ENCODE data around the gene CEP78.

The CEP78 gene

DNA sequence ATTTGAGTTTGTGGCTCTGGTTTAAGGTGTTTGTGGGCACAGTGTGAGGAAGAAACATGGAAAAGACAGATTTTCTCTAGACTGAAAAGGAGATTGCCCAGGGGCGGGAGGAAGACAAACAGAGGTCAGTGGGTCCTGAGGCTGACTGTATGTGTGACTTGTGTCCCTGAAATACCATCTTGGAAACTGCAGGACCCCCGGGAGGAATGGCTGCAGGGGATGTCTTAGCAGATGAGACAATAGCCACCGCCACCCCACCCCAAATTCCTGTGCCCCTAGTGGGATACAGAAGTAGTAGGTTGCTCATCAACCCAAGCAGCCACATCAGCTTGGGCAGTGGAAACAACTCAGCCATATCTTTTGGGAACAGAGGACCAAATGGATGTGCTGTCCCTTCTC, 59.3 kb downstream of the CEP78 start:
- no peak overlapping the region for H2BK5ac ChIP-seq (ENCODE audit: low read depth, low read length, poor library complexity, severe bottlenecking)
- peaks cover 0 to 12% of the 10 kb centered on the region in 2 experiments for H3K27me3 ChIP-seq (ENCODE audit: control insufficient read depth in 1 of 2, insufficient read depth in 1 of 2, low read length in 2 of 2)
- WGBS = 100% methylated on average over 1 of the region's 3 CpGs
- H4K91ac ChIP-seq (ENCODE audit: low read length) = no peak overlapping the region
- H2AFZ ChIP-seq (ENCODE audit: low read depth, low read length) = no peak overlapping the region
- peak overlapping the region; percentile 7 for H2AK5ac ChIP-seq (ENCODE audit: low read length, severe bottlenecking)
- H3K9me3 ChIP-seq (ENCODE audit: control insufficient read depth, low read length) = no peaks in the 10 kb centered on the region
- DNase-seq = no peak
- H3K36me3 ChIP-seq (ENCODE audit: control insufficient read depth in 1 of 2, insufficient read depth in 2 of 2, low read depth in 1 of 2, low read length in 2 of 2) = no peaks in the 10 kb centered on the region
- H3K23ac ChIP-seq (ENCODE audit: low read length in 2 of 2) = no peak overlapping the region
- H3K27ac ChIP-seq (ENCODE audit: low read length, poor library complexity, severe bottlenecking) = no peak overlapping the region
- no peak overlapping the region for H3K18ac ChIP-seq (ENCODE audit: low read depth in 1 of 2, low read length in 2 of 2)
- no peak overlapping the region for H3K4me3 ChIP-seq (ENCODE audit: insufficient read depth in 1 of 2, low read depth in 1 of 2, low read length in 2 of 2)
- H2BK120ac ChIP-seq (ENCODE audit: low read depth, low read length) = no peak overlapping the region
- H3K4me2 ChIP-seq (ENCODE audit: low read length, poor library complexity, severe bottlenecking) = no peak overlapping the region
- H3K79me1 ChIP-seq (replicated peaks; ENCODE audit: low read length, poor library complexity, severe bottlenecking) = peaks cover 3% of the 10 kb centered on the region
- H3K9ac ChIP-seq (ENCODE audit: low read length) = no peak overlapping the region
- no peak overlapping the region for H2BK12ac ChIP-seq (ENCODE audit: low read length in 2 of 2)
- H2BK15ac ChIP-seq (ENCODE audit: low read depth, poor library complexity, severe bottlenecking) = no peak overlapping the region
- no peak overlapping the region for H4K8ac ChIP-seq (ENCODE audit: low read length)
- no peak overlapping the region for H3K4ac ChIP-seq (ENCODE audit: low read depth in 1 of 2, low read length in 2 of 2)
- peaks cover 7% of the 10 kb centered on the region for H3K4me1 ChIP-seq (ENCODE audit: control insufficient read depth, insufficient read depth, low read depth, low read length)
- no peak overlapping the region for H3K14ac ChIP-seq (ENCODE audit: low read length in 2 of 2)

DNA sequence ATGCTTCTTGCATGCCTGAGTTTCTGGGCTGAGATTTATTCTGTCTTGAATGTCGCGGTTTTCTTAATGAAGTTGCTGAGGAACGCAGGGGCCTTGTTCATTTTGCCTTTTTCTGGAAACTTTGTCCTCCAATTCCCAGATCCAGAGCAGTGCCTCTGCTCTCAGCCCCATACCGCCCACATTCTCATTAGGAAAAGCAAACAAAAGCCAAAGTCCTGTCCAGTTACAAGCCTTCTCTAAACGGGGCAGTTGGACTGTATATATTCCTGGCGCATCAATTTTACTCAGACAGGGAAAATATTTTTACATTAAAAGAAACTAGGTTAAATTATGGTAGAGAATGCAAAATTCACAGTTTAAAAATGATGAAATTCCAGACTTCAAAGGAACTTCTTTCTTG, 59.9 kb downstream of the CEP78 start:
- Histone ChIP-seq H3K18ac (ENCODE audit: low read depth in 1 of 2, low read length in 2 of 2) (no peak overlapping the region), H3K79me1 (replicated peaks; ENCODE audit: low read length, poor library complexity, severe bottlenecking) (peaks cover 4% of the 10 kb centered on the region), H3K27me3 (ENCODE audit: control insufficient read depth in 1 of 2, insufficient read depth in 1 of 2, low read length in 2 of 2) (peaks cover 0 to 12% of the 10 kb centered on the region in 2 experiments), H3K9ac (ENCODE audit: low read length) (peak overlapping the region; percentile 89), H3K4ac (ENCODE audit: low read depth in 1 of 2, low read length in 2 of 2) (no peak overlapping the region), H3K9me3 (ENCODE audit: control insufficient read depth, low read length) (no peaks in the 10 kb centered on the region), H3K23ac (ENCODE audit: low read length in 2 of 2) (no peak overlapping the region), H3K4me3 (ENCODE audit: insufficient read depth in 1 of 2, low read depth in 1 of 2, low read length in 2 of 2) (peak overlapping the region in 1 of 2 experiments; percentile 88), H2BK15ac (ENCODE audit: low read depth, poor library complexity, severe bottlenecking) (no peak overlapping the region), H2BK120ac (ENCODE audit: low read depth, low read length) (no peak overlapping the region), H3K4me2 (ENCODE audit: low read length, poor library complexity, severe bottlenecking) (peak overlapping the region; percentile 98), H3K36me3 (ENCODE audit: control insufficient read depth in 1 of 2, insufficient read depth in 2 of 2, low read depth in 1 of 2, low read length in 2 of 2) (no peaks in the 10 kb centered on the region), H2AK5ac (ENCODE audit: low read length, severe bottlenecking) (no peak overlapping the region), H2AFZ (ENCODE audit: low read depth, low read length) (no peak overlapping the region), H2BK12ac (ENCODE audit: low read length in 2 of 2) (no peak overlapping the region), H4K8ac (ENCODE audit: low read length) (no peak overlapping the region), H2BK5ac (ENCODE audit: low read depth, low read length, poor library complexity, severe bottlenecking) (no peak overlapping the region), H3K14ac (ENCODE audit: low read length in 2 of 2) (no peak overlapping the region), H3K27ac (ENCODE audit: low read length, poor library complexity, severe bottlenecking) (no peak overlapping the region), H3K4me1 (ENCODE audit: control insufficient read depth, insufficient read depth, low read depth, low read length) (peaks cover 7% of the 10 kb centered on the region), H4K91ac (ENCODE audit: low read length) (no peak overlapping the region)
- 90% methylated on average over 4 of the region's 6 CpGs for WGBS
- no peak for DNase-seq

DNA sequence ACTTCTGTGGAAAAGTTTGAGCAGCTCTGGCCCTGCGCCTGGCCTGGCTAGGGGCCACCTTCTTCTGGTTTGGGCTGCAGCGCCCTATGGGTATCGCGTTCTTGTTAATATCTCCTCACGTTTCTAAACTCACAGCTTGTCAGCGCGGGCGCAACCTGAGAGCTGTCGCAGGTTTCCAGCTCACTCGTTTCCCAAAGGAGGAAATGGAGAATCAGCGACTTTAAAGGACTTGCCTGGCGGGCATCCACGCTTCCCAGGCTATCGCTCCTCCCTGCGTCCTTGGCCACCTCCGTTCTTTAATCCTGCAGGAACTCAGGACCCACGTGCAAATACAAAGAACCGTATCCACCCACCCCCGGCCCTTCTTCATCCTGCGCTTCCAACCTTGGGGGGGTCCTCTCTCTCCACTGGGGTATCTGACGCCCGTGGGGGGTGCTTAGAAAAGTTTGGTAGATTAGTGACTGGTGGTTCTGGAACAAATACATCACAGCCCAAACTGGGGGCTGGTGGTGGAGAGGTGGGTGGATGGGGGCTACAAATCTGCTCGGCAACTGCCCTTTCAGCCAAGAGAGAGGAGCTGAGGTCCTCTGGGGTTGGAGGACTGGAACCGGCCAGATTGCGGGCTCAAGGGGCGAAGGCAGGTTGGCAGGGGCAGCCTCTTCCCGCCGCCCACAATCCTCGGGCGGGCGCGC, 60.5 kb downstream of the CEP78 start:
- H3K4ac ChIP-seq (ENCODE audit: low read depth in 1 of 2, low read length in 2 of 2) = peak overlapping the region; percentile 92 to 95
- H2BK15ac ChIP-seq (ENCODE audit: low read depth, poor library complexity, severe bottlenecking) = peak overlapping the region; percentile 93
- WGBS = 5% methylated on average over 28 of the region's 32 CpGs
- H3K18ac ChIP-seq (ENCODE audit: low read depth in 1 of 2, low read length in 2 of 2) = peak overlapping the region; percentile 76 to 86
- peak overlapping the region; percentile 74 for H4K91ac ChIP-seq (ENCODE audit: low read length)
- H3K14ac ChIP-seq (ENCODE audit: low read length in 2 of 2) = peak overlapping the region in 1 of 2 experiments; percentile 64
- H2AK5ac ChIP-seq (ENCODE audit: low read length, severe bottlenecking) = peak overlapping the region; percentile 69
- H3K4me3 ChIP-seq (ENCODE audit: insufficient read depth in 1 of 2, low read depth in 1 of 2, low read length in 2 of 2) = peak overlapping the region; percentile 62 to 88
- H3K27ac ChIP-seq (ENCODE audit: low read length, poor library complexity, severe bottlenecking) = peak overlapping the region; percentile 82
- H3K36me3 ChIP-seq (ENCODE audit: control insufficient read depth in 1 of 2, insufficient read depth in 2 of 2, low read depth in 1 of 2, low read length in 2 of 2) = no peaks in the 10 kb centered on the region
- peak overlapping the region; percentile 98 for H3K4me2 ChIP-seq (ENCODE audit: low read length, poor library complexity, severe bottlenecking)
- H2AFZ ChIP-seq (ENCODE audit: low read depth, low read length) = peak overlapping the region; percentile 94
- H3K79me1 ChIP-seq (replicated peaks; ENCODE audit: low read length, poor library complexity, severe bottlenecking) = peaks cover 5% of the 10 kb centered on the region
- H3K9ac ChIP-seq (ENCODE audit: low read length) = peak overlapping the region; percentile 89
- H2BK12ac ChIP-seq (ENCODE audit: low read length in 2 of 2) = peak overlapping the region in 1 of 2 experiments; percentile 68
- H3K9me3 ChIP-seq (ENCODE audit: control insufficient read depth, low read length) = no peaks in the 10 kb centered on the region
- H2BK5ac ChIP-seq (ENCODE audit: low read depth, low read length, poor library complexity, severe bottlenecking) = peak overlapping the region; percentile 37
- peaks cover 0 to 9% of the 10 kb centered on the region in 2 experiments for H3K27me3 ChIP-seq (ENCODE audit: control insufficient read depth in 1 of 2, insufficient read depth in 1 of 2, low read length in 2 of 2)
- peak overlapping the region; percentile 6 for H2BK120ac ChIP-seq (ENCODE audit: low read depth, low read length)
- DNase-seq = peak; percentile 52
- peaks cover 8% of the 10 kb centered on the region for H3K4me1 ChIP-seq (ENCODE audit: control insufficient read depth, insufficient read depth, low read depth, low read length)
- H4K8ac ChIP-seq (ENCODE audit: low read length) = peak overlapping the region; percentile 77
- H3K23ac ChIP-seq (ENCODE audit: low read length in 2 of 2) = no peak overlapping the region

DNA sequence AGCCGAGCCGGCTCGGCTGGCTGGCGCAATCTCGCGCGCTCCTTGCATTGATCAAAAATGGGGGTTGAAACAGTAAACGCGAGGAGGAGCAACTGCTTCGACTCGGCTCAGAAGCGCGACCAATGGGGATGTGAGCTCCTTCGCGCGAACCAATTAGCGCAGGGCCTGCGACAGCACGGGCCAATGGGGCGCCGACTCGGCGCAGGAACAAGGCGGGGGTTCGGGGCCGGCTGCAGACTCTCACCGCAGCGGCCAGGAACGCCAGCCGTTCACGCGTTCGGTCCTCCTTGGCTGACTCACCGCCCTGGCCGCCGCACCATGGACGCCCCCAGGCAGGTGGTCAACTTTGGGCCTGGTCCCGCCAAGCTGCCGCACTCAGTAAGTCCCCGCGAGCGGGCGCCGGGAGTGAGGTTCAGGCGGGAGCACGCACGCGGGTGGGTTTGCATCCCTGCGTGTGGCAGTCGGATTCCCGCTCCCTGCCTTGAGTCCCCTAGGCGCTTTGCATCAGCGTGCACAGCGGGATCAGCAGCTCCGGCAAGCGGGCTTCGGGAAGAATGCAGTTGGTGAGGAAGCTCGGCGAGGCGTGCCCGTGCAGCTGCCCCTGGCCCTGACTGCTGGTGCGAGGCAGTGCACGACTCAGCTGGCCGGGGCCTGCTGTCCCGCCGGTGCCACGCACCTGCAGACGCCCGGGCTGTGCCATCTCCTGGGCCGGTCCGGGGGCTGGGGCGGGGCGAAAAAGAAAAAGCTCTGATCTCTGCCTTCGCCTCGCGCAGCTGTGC, 61.2 kb downstream of the CEP78 start, which contains the start of gene PSAT1:
Gene PSAT1 (plus strand): TSS at position 233 of the 779 bp plus-strand sequence. CDS start 86 bp downstream, at position 319.
- Histone ChIP-seq H3K27ac (ENCODE audit: low read length, poor library complexity, severe bottlenecking) (peak within 1 kb of the TSS; percentile 88), H3K4me2 (ENCODE audit: low read length, poor library complexity, severe bottlenecking) (peak within 1 kb of the TSS; percentile 98), H2BK120ac (ENCODE audit: low read depth, low read length) (peak within 1 kb of the TSS; percentile 6), H2BK5ac (ENCODE audit: low read depth, low read length, poor library complexity, severe bottlenecking) (peak within 1 kb of the TSS; percentile 85), H3K4me3 (ENCODE audit: insufficient read depth in 1 of 2, low read depth in 1 of 2, low read length in 2 of 2) (peak within 1 kb of the TSS; percentile 88), H2BK12ac (ENCODE audit: low read length in 2 of 2) (peak within 1 kb of the TSS in 1 of 2 experiments; percentile 89), H4K8ac (ENCODE audit: low read length) (peak within 1 kb of the TSS; percentile 77), H3K23ac (ENCODE audit: low read length in 2 of 2) (peak within 1 kb of the TSS in 1 of 2 experiments; percentile 96), H2AK5ac (ENCODE audit: low read length, severe bottlenecking) (peak within 1 kb of the TSS; percentile 69), H3K36me3 (ENCODE audit: control insufficient read depth in 1 of 2, insufficient read depth in 2 of 2, low read depth in 1 of 2, low read length in 2 of 2) (no peaks in the 10 kb centered on the region), H4K91ac (ENCODE audit: low read length) (peak within 1 kb of the TSS; percentile 82), H2BK15ac (ENCODE audit: low read depth, poor library complexity, severe bottlenecking) (peak within 1 kb of the TSS; percentile 93), H3K4ac (ENCODE audit: low read depth in 1 of 2, low read length in 2 of 2) (peak within 1 kb of the TSS; percentile 92 to 95), H3K79me1 (replicated peaks; ENCODE audit: low read length, poor library complexity, severe bottlenecking) (peaks cover 5% of the 10 kb centered on the region), H3K9ac (ENCODE audit: low read length) (peak within 1 kb of the TSS; percentile 89), H3K27me3 (ENCODE audit: control insufficient read depth in 1 of 2, insufficient read depth in 1 of 2, low read length in 2 of 2) (peaks cover 0 to 6% of the 10 kb centered on the region in 2 experiments), H3K14ac (ENCODE audit: low read length in 2 of 2) (peak within 1 kb of the TSS in 1 of 2 experiments; percentile 94), H3K18ac (ENCODE audit: low read depth in 1 of 2, low read length in 2 of 2) (peak within 1 kb of the TSS; percentile 76 to 86), H2AFZ (ENCODE audit: low read depth, low read length) (peak within 1 kb of the TSS; percentile 99), H3K9me3 (ENCODE audit: control insufficient read depth, low read length) (no peaks in the 10 kb centered on the region), H3K4me1 (ENCODE audit: control insufficient read depth, insufficient read depth, low read depth, low read length) (peaks cover 7% of the 10 kb centered on the region)
- peak; percentile 98 for DNase-seq
- under 1% methylated on average over 75 of the region's 76 CpGs for WGBS
